ENCODE measurements around the gene SERPINA5. TPM values are rescaled to one million over a fixed set of nuclear protein-coding genes. Genes with fewer than 3 reads are reported as not detected.

The SERPINA5 gene
- total and polyA plus RNA-seq, 2 of the 8 experiments (the other 6 are each of a cell fraction or from before 2014, with no cell fraction given): 1.8 to 1.9 TPM

DNA sequence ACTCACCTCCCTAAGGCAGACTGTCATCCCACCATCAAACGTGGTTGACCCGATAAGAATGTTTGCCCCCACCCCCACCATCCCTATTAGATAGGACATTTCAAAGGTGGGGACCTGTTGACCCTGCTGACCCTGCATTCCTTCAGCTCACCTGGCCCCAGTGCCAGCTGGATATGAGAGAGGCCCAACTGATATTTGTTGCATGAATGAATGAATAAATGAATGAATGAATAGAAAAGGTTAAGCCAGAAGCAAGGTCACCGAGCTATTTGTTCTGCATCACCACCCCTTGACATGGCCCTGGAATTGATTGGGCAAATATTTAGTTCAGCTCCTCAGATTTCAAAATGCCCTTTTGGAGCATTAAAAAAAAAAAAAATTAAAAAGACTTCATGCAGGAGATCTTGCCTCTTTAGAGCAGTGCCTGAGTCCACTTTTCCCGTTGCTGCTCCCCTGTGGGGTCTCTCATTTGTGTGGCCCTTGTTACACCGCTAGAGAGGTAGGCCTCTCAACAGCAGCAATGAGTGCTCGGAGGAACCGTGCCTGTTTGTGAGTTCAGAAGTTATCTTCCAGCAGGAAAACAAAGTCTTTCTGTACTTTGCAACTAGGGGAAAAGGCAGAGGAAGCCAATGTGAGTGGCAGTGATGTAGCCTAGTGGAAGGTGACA, 8.5 kb upstream of the SERPINA5 start (continued):
- no peak for TF ChIP-seq KDM5A (IDR thresholded peaks at IDR 0.05; ENCODE audit: low read length)

All from H1 (cell line).